Activated T-helper 2 cell treated with anti-CD3 and anti-CD28 coated beads, Interferon-gamma antibody, Interleukin-2, Interleukin-4, amounts not matched to agents 10 μg/mL and 5 μg/mL and 100 μg/mL, durations not matched to agents 14 hours and 24 hours and 36 hours (primary cell): ENCODE measurements around the gene WDR7. TPM values are rescaled to one million over a fixed set of nuclear protein-coding genes. Genes with fewer than 3 reads are reported as not detected.

Experiments
- DNase-seq: peaks from one replicate; pipeline ENCODE4 v3.0.0; 2021; ENCODE audit warnings: low spot score
- H3K27ac Mint-ChIP-seq: one replicate; pipeline ENCODE4 v1.8.0; 2021; ENCODE audit warnings: mixed read lengths
- H3K27me3 Mint-ChIP-seq: one replicate; pipeline ENCODE4 v1.8.0; 2021; ENCODE audit warnings: low read depth, mixed read lengths
- H3K36me3 Mint-ChIP-seq: one replicate; pipeline ENCODE4 v1.8.0; 2021; ENCODE audit warnings: low read depth, mixed read lengths
- H3K4me1 Mint-ChIP-seq: one replicate; pipeline ENCODE4 v1.8.0; 2021; ENCODE audit warnings: low read depth, mixed read lengths
- H3K4me3 Mint-ChIP-seq: one replicate; pipeline ENCODE4 v1.8.0; 2021; ENCODE audit warnings: low read depth, mild to moderate bottlenecking, moderate library complexity, mixed read lengths
- H3K9me3 Mint-ChIP-seq: one replicate; pipeline ENCODE4 v1.8.0; 2021; ENCODE audit warnings: mixed read lengths
- intact Hi-C: fragments of 100-400 bp; cut with micrococcal nuclease; formaldehyde crosslinking; loops from one replicate; pipeline ENCODE4 v1.15.1; 2023
- total RNA-seq: library from RNA; stranded (reverse); gene quantifications from 2 replicates; pipeline ENCODE4 v1.2.3, GENCODE V29; 2022

Gene WDR7
- 25.4 and 27.1 TPM in 2 replicates for total RNA-seq

DNA sequence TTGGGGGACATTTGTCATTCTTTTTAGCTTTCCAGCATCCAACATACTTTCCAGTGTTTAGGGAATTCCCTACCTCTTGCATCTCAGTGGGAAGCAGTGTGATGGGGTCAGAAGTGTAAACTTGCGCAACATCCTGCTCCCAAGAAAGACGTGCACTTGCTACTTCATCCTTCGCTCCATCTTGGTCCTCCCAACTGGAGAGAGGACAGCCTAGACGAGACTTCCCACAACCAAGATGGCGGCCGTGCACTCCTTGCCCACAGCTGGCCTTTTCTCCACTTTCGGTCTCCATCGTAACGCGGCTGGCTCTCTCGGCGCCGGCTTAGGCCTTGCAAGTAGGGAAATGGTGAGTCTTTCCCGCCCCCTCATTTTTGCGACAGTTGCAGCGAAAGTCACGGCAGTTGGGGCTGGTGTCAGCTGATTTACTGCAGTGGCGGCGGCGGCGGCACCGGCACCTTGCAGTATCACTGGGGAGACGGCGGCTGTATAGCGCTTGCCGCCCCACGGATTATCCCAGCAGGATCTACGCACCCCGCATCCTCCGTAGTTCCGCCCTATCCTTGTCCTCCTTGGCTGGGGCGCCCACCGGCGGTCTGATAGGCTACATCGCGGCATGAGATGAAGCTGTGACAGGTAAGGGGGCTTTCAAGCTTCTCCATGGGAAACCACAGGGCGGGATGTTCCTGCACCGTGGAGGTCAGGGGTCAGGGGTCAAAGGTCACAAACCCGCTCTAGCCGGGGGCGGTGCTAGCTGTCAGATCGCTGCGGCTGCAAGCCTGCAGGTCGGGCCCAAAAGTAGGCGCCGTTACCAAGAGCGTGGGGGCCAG lies at the start of gene WDR7:
Gene WDR7, plus strand, starts transcription at position 416 of the 827 bp plus-strand sequence. CDS start 21,157 bp downstream, outside the sequence.
- peaks cover 20% of the 10 kb centered on the region for H3K36me3 Mint-ChIP-seq
- H3K9me3 Mint-ChIP-seq: no peaks in the 10 kb centered on the region
- peak within 1 kb of the TSS; percentile 88 for H3K4me3 Mint-ChIP-seq
- H3K27me3 Mint-ChIP-seq: no peaks in the 10 kb centered on the region
- intact Hi-C loops: loop anchor here (1.0 to 10.0 kb wide), 6 partner anchors 13 to 970 kb away; partner anchors contain the start of genes FECH, NARS1 and TXNL1
- H3K27ac Mint-ChIP-seq: peak within 1 kb of the TSS; percentile 91
- peaks cover 59% of the 10 kb centered on the region for H3K4me1 Mint-ChIP-seq
- DNase-seq: peak; percentile 93

DNA sequence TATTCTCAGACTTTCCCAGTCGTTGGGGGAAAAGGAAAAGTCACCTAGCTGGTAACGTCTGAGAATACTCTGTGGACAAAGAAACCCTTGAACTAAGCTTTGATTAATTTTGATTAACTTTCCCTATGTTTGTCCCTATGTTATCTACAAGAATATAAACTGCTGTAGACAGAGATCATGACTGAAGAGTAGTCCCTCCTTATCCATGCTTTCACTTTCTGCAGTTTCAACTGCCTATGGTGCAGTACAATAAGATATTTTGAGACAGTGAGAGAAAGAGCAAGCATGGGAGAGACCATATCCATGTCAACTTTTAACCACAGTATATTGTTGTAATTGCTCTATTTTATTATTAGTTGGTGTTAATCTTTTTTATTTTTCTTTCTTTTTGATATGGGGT lies 44.5 kb upstream of the WDR7 start:
- intact Hi-C loops: no loop called here
- Mint-ChIP-seq H3K27ac (peak overlapping the region; percentile 33), H3K4me3 (no peak overlapping the region)

GRCh38 chr18:56615738-56616520 lies 35.2 kb upstream of the WDR7 start:
- intact Hi-C loops: no loop called here
- Mint-ChIP-seq H3K27me3 (no peaks in the 10 kb centered on the region), H3K9me3 (no peaks in the 10 kb centered on the region), H3K36me3 (peaks cover 61% of the 10 kb centered on the region), H3K4me3 (no peak overlapping the region), H3K27ac (no peak overlapping the region), H3K4me1 (no peaks in the 10 kb centered on the region)
- DNase-seq: no peak

More for the DNA sequence above, 44.5 kb upstream of the WDR7 start:
- H3K4me1 Mint-ChIP-seq: no peaks in the 10 kb centered on the region
- peaks cover 59% of the 10 kb centered on the region for H3K36me3 Mint-ChIP-seq
- H3K27me3 Mint-ChIP-seq: no peaks in the 10 kb centered on the region
- no peak for DNase-seq
- H3K9me3 Mint-ChIP-seq: no peaks in the 10 kb centered on the region

DNA sequence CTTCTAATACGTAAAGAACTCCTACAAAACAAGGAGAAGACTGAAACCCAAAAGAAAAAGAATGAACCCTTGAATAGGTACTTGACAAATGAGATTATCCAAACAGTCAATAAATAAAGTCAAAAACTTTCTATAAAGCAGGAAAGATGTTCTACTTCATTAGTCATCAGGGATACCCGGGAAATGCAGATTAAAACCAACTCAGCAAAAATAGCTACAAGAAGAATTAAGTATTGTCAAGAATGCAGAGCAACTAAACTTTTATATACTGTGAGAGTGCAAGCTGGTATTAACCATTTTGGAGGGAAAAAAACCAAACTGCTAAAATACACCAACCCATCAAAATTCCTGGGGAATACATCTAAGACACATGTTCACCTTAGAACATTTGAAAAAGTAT lies 23.2 kb upstream of the WDR7 start:
- no peak for DNase-seq
- peaks cover 25% of the 10 kb centered on the region for H3K4me1 Mint-ChIP-seq
- H3K27me3 Mint-ChIP-seq: no peaks in the 10 kb centered on the region
- H3K27ac Mint-ChIP-seq: no peak overlapping the region
- H3K4me3 Mint-ChIP-seq: no peak overlapping the region
- intact Hi-C loops: no loop called here
- peaks cover 52% of the 10 kb centered on the region for H3K36me3 Mint-ChIP-seq
- no peaks in the 10 kb centered on the region for H3K9me3 Mint-ChIP-seq

DNA sequence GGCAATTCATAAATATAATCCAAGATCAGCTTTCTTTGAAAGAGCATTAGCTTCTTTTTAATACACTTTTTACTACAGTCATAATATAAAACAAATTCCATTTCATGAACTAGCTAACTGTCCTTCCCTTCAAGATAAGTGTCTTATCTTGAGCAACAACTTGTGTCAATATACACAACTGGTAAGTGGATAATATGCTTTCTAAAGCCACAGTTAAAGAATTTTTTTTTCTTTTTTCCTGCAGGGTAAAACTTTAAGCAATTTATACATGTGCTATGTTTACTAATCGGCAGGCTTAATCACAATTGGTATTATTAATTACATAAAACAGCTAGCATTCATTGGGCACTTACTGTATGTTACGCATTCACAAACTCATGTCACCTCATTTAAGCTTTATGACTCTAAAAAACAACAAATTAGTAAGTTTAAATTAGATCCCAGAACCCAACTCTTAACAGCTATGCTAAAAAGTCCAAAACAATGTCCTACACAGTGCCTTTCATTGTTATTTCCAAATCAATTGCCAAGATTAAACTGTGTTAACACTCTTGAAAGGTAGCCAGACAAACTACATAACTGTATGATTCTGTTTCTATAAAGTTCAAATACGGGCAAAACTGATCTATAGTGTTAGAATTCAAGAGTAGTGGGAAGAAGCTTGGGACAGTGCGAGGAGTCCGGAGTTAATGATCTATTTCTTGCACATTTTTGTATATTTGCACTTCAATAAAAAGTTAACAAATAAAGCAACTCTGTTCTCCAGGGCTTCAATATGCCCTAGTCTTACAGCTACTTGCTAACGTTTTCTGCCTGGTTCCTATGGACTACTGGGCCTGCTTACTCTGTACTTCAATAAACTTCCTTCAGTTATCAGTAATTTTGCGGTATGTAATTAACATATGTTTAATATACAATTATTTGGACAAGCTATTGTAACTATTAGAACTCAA lies 18.8 kb upstream of the WDR7 start:
- peaks cover 47% of the 10 kb centered on the region for H3K4me1 Mint-ChIP-seq
- H3K9me3 Mint-ChIP-seq: no peaks in the 10 kb centered on the region
- H3K27me3 Mint-ChIP-seq: no peaks in the 10 kb centered on the region
- no peak overlapping the region for H3K27ac Mint-ChIP-seq
- peaks cover 58% of the 10 kb centered on the region for H3K36me3 Mint-ChIP-seq
- DNase-seq: no peak
- no peak overlapping the region for H3K4me3 Mint-ChIP-seq
- intact Hi-C loops: loop anchor here (10.0 kb wide), 1 partner anchor 1048 kb away; the partner anchor contains the start of gene TCF4

- Mint-ChIP-seq H3K36me3 (peaks cover 59% of the 10 kb centered on the region), H3K27ac (no peak overlapping the region), H3K27me3 (no peaks in the 10 kb centered on the region), H3K4me3 (peak overlapping the region; percentile 9), H3K4me1 (peaks cover 45% of the 10 kb centered on the region), H3K9me3 (no peaks in the 10 kb centered on the region)
- DNase-seq: no peak
- intact Hi-C loops: loop anchor here (5.0 to 10.0 kb wide), 2 partner anchors 987 to 1050 kb away; partner anchors contain the start of genes NARS1 and TCF4
Measured at GRCh38 chr18:56635007-56635406, 16.2 kb upstream of the WDR7 start.

DNA sequence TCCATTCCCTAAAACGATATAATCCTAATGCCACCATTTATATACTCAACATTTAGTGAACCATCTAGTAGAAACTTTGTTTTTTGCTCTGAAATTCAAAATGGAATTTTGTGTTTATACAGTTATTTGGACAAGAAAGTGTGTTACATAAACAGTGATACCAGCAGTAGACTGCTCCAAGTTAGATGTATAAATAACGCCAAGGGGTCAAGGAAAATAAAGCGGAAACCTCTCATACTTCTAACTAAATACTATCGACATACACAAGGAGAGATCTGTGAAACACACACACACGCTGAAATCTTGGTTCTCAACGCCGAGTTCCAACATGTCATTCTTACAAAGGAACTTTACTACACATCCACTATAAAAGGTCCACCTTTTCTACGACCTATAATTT lies 14.0 kb upstream of the WDR7 start:
- peaks cover 39% of the 10 kb centered on the region for H3K4me1 Mint-ChIP-seq
- H3K27ac Mint-ChIP-seq: peak overlapping the region; percentile 87
- H3K36me3 Mint-ChIP-seq: peaks cover 43% of the 10 kb centered on the region
- H3K27me3 Mint-ChIP-seq: no peaks in the 10 kb centered on the region
- no peak for DNase-seq
- H3K9me3 Mint-ChIP-seq: no peaks in the 10 kb centered on the region
- intact Hi-C loops: loop anchor here (5.0 to 10.0 kb wide), 2 partner anchors 985 to 1052 kb away; partner anchors contain the start of genes NARS1 and TCF4
- peak overlapping the region; percentile 99 for H3K4me3 Mint-ChIP-seq

- intact Hi-C loops: loop anchor here (1.0 to 10.0 kb wide), 5 partner anchors 10 to 1053 kb away; partner anchors contain the start of genes NARS1, TCF4 and WDR7
- Mint-ChIP-seq H3K4me3 (peak overlapping the region; percentile 99), H3K27me3 (no peaks in the 10 kb centered on the region), H3K9me3 (no peaks in the 10 kb centered on the region), H3K4me1 (peaks cover 36% of the 10 kb centered on the region), H3K36me3 (peaks cover 37% of the 10 kb centered on the region), H3K27ac (peak overlapping the region; percentile 87)
- DNase-seq: no peak
Measured at GRCh38 chr18:56637711-56638231, 13.4 kb upstream of the WDR7 start.

- intact Hi-C loops: loop anchor here (1.0 to 10.0 kb wide), 5 partner anchors 9 to 1054 kb away; partner anchors contain the start of genes NARS1, TCF4 and WDR7
- no peaks in the 10 kb centered on the region for H3K27me3 Mint-ChIP-seq
- H3K4me1 Mint-ChIP-seq: peaks cover 36% of the 10 kb centered on the region
- H3K36me3 Mint-ChIP-seq: peaks cover 32% of the 10 kb centered on the region
- H3K4me3 Mint-ChIP-seq: peak within 1 kb of the TSS; percentile 99
- peak; percentile 98 for DNase-seq
- no peaks in the 10 kb centered on the region for H3K9me3 Mint-ChIP-seq
- peak within 1 kb of the TSS; percentile 87 for H3K27ac Mint-ChIP-seq
Measured at GRCh38 chr18:56638232-56639103, 12.7 kb upstream of the WDR7 start, which contains the start of gene TXNL1. TXNL1 (minus strand) TSS chr18:56638592; CDS start chr18:56638440, 152 bp downstream.

DNA sequence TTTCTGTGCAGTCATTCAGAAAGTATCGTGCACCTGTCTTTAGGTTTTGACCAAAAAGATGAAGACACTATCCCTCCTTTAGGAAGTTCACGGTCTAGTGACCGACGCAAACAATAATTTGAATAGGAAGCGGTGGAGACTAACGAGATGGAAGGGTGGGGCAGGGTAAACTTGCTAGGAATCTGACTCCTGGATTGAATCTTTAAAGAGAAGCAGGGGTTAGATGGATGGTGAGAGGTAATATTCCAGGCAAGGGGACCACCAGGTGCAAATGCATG lies 12.1 kb upstream of the WDR7 start:
- peak overlapping the region; percentile 87 for H3K27ac Mint-ChIP-seq
- peaks cover 29% of the 10 kb centered on the region for H3K36me3 Mint-ChIP-seq
- H3K4me3 Mint-ChIP-seq: peak overlapping the region; percentile 99
- no peak for DNase-seq
- H3K27me3 Mint-ChIP-seq: no peaks in the 10 kb centered on the region
- H3K4me1 Mint-ChIP-seq: peaks cover 34% of the 10 kb centered on the region
- intact Hi-C loops: loop anchor here (2.0 to 10.0 kb wide), 3 partner anchors 14 to 1054 kb away; partner anchors contain the start of genes NARS1 and TCF4
- H3K9me3 Mint-ChIP-seq: no peaks in the 10 kb centered on the region

- DNase-seq: no peak
- Mint-ChIP-seq H3K9me3 (no peaks in the 10 kb centered on the region), H3K4me3 (peak overlapping the region; percentile 99), H3K4me1 (peaks cover 31% of the 10 kb centered on the region), H3K27me3 (no peaks in the 10 kb centered on the region), H3K27ac (no peak overlapping the region), H3K36me3 (peaks cover 26% of the 10 kb centered on the region)
- intact Hi-C loops: loop anchor here (2.0 to 10.0 kb wide), 3 partner anchors 15 to 1055 kb away; partner anchors contain the start of genes NARS1 and TCF4
Measured at GRCh38 chr18:56639571-56639970, 11.6 kb upstream of the WDR7 start.
